Tibial nerve (tissue), 3 donors: ENCODE results near the gene HEATR9.

ENCODE experiments used
- CTCF ChIP-seq, 5 experiments: fragments of 200-600 bp in 3 of 5; fragments of 450-650 bp in 2 of 5; sonication (generic) in 3 of 5; IDR thresholded peaks; one replicate each; pipeline ENCODE4 v1.5.1; 2016 to 2019; ENCODE audit warnings: antibody characterized with exemption in 5 of 5, mild to moderate bottlenecking in 3 of 5, moderate library complexity in 2 of 5
- POLR2A ChIP-seq, 2 donors: fragments of 450-650 bp; IDR thresholded peaks; one replicate each; pipeline ENCODE4 v1.6.1; 2017; ENCODE audit warnings: antibody characterized with exemption in 2 of 2, mild to moderate bottlenecking in 2 of 2, moderate library complexity in 2 of 2

- TF ChIP-seq CTCF (IDR thresholded peaks at IDR 0.05) (no peak), POLR2A (IDR thresholded peaks at IDR 0.05) (no peak)
These were observed 22.5 kb downstream of the HEATR9 start for GRCh38 chr17:35846055-35846809.
